HepG2 (cell line): ENCODE measurements around the gene TP53TG5. TPM values are rescaled to one million over a fixed set of nuclear protein-coding genes. Genes with fewer than 3 reads are reported as not detected.

Experiments
- BRCA1 ChIP-seq: sonication (generic); formaldehyde crosslinking; IDR thresholded peaks from 2 replicates; pipeline ENCODE4 v1.4.0; 2020; ENCODE audit warnings: missing genetic modification reagents
- CHD2 ChIP-seq: IDR thresholded peaks from 2 replicates; pipeline ENCODE4 v1.6.1; 2011; ENCODE audit warnings: low read depth, low read length, improper control_type of control experiment
- FIP1L1 ChIP-seq: fragments of 200-400 bp; formaldehyde crosslinking; IDR thresholded peaks from 2 replicates; pipeline ENCODE4 v1.6.1; 2018; ENCODE audit warnings: low read depth, mild to moderate bottlenecking, low read length, moderate library complexity, borderline replicate concordance; ENCODE audit not compliant: insufficient read depth
- FOXM1 ChIP-seq: sonication (generic); formaldehyde crosslinking; IDR thresholded peaks from 2 replicates; pipeline ENCODE4 v1.5.0; 2020; ENCODE audit warnings: missing genetic modification reagents
- MAF1 ChIP-seq: sonication (generic); formaldehyde crosslinking; IDR thresholded peaks from 2 replicates; pipeline ENCODE4 v1.5.0; 2020; ENCODE audit warnings: missing genetic modification reagents, borderline replicate concordance
- MEIS1 ChIP-seq: sonication (generic); formaldehyde crosslinking; IDR thresholded peaks from 2 replicates; pipeline ENCODE4 v1.9.0; 2021; ENCODE audit warnings: mild to moderate bottlenecking, missing genetic modification reagents, moderate library complexity, borderline replicate concordance
- SATB2 ChIP-seq: sonication (generic); formaldehyde crosslinking; IDR thresholded peaks from 2 replicates; pipeline ENCODE4 v1.5.0; 2020; ENCODE audit warnings: missing genetic modification reagents
- SMAD9 ChIP-seq: sonication (generic); formaldehyde crosslinking; IDR thresholded peaks from 2 replicates; pipeline ENCODE4 v1.5.1; 2020; ENCODE audit warnings: mild to moderate bottlenecking, missing genetic modification reagents
- SRY ChIP-seq: sonication (generic); formaldehyde crosslinking; IDR thresholded peaks from 2 replicates; pipeline ENCODE4 v1.8.0; 2022; ENCODE audit warnings: mild to moderate bottlenecking, missing genetic modification reagents
- TGIF2 ChIP-seq: IDR thresholded peaks from 2 replicates; pipeline ENCODE4 v1.6.1; 2016; ENCODE audit warnings: control low read depth, missing compliant biosample characterization
- ZBTB21 ChIP-seq: sonication (generic); formaldehyde crosslinking; IDR thresholded peaks from 2 replicates; pipeline ENCODE4 v1.4.0; 2020; ENCODE audit warnings: missing genetic modification reagents
- ZNF33B ChIP-seq: sonication (generic); formaldehyde crosslinking; IDR thresholded peaks from 2 replicates; pipeline ENCODE4 v1.5.1; 2020; ENCODE audit warnings: mild to moderate bottlenecking, missing genetic modification reagents
- ZNF350 ChIP-seq: sonication (generic); formaldehyde crosslinking; IDR thresholded peaks from 2 replicates; pipeline ENCODE4 v1.4.0; 2020; ENCODE audit warnings: mild to moderate bottlenecking, low read depth, missing genetic modification reagents, borderline replicate concordance
- ZNF7 ChIP-seq: IDR thresholded peaks from 2 replicates; pipeline ENCODE4 v1.6.1; 2016; ENCODE audit warnings: missing biosample characterization, missing genetic modification reagents
- polyA plus RNA-seq, 8 experiments: library from polyadenylated mRNA; depleted of rRNA in 3 of 8; stranded (reverse) in 7 of 8; unstranded in 1 of 8; fragments of >200 nt; fragmentation: Illumina TruSeq in 4 of 8; extraction: Trizol in 4 of 8; gene quantifications; 2 replicates each; pipeline versions ENCODE4 v1.2.1 to v1.2.3, GENCODE V29; 2011 to 2016; ENCODE audit warnings: low read depth in 4 of 8, missing spikeins in 1 of 8, mixed read lengths in 1 of 8; ENCODE audit not compliant: insufficient read depth in 1 of 8
- total RNA-seq, 5 experiments: library from RNA; depleted of rRNA; stranded (reverse); fragments of >200 nt; fragmentation: Illumina TruSeq; extraction: Trizol; gene quantifications; 2 replicates each; pipeline ENCODE4 v1.2.3, GENCODE V29; 2016; ENCODE audit warnings: low read depth in 1 of 5
- TF ChIP-seq, protein P1 (sequence below): IDR thresholded peaks from 2 replicates; pipeline ENCODE4 v1.6.1; 2016; ENCODE audit warnings: control low read depth
- TF ChIP-seq, protein P2 (sequence below): sonication (generic); formaldehyde crosslinking; IDR thresholded peaks from 2 replicates; pipeline ENCODE4 v1.4.0; 2020; ENCODE audit warnings: mild to moderate bottlenecking, missing genetic modification reagents
- TF ChIP-seq, protein P3 (sequence below): sonication (generic); formaldehyde crosslinking; IDR thresholded peaks from 2 replicates; pipeline ENCODE4 v1.4.0; 2020; ENCODE audit warnings: missing genetic modification reagents, mild to moderate bottlenecking, borderline replicate concordance
- TF ChIP-seq, protein P4 (sequence below): sonication (generic); formaldehyde crosslinking; IDR thresholded peaks from 2 replicates; pipeline ENCODE4 v1.5.1; 2020; ENCODE audit warnings: mild to moderate bottlenecking, missing genetic modification reagents, moderate library complexity
- TF ChIP-seq, protein P5 (sequence below): sonication (generic); formaldehyde crosslinking; conservative IDR thresholded peaks from 2 replicates; pipeline ENCODE4 v1.8.0; 2022; ENCODE audit warnings: low read depth, missing genetic modification reagents
- TF ChIP-seq, protein P6 (sequence below): sonication (generic); formaldehyde crosslinking; IDR thresholded peaks from 2 replicates; pipeline ENCODE4 v1.4.0; 2020; ENCODE audit warnings: mild to moderate bottlenecking, missing genetic modification reagents

TP53TG5 gene
- total and polyA plus RNA-seq, 2 of the 13 experiments (the other 11 are each of a cell fraction or from before 2014, with no cell fraction given): 0.11 TPM; not detected in 1

DNA sequence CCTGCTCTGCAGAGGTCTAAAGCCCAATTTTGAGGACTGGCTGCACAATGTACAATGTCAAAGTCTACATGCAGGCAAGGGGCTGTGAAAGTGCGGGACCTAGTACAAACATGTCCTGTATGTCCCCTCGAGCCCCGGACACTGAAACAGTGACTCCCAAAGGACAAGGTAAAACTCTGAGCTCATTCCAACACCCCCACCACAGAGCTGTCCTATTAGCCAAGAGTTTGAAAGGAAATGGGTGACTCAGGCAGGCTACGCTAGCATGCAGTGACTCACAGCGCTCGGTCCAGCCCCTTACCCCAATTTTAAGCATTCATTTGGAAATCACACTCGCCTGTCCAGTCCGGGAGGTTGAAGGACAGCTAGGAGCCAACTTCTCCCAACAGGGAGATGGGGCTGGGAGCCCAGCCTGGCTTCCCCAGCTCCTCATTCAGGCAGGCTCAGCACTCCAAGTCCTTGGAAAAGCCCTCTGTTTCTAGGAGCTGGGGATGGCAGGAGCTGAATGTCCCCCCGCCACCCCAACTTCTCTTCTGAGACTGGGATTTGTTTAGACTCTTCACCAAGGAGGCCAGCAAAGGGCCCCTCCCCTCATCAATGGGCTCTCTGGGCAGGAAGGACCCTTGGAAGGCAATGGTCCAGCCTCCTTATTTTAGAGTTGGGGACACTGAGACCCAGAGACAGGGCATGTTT, 33.8 kb downstream of the TP53TG5 start (continued):
- TF ChIP-seq, protein P1, sequence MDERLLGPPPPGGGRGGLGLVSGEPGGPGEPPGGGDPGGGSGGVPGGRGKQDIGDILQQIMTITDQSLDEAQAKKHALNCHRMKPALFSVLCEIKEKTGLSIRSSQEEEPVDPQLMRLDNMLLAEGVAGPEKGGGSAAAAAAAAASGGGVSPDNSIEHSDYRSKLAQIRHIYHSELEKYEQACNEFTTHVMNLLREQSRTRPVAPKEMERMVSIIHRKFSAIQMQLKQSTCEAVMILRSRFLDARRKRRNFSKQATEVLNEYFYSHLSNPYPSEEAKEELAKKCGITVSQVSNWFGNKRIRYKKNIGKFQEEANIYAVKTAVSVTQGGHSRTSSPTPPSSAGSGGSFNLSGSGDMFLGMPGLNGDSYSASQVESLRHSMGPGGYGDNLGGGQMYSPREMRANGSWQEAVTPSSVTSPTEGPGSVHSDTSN (CRISPR knock-in tag): no peak
- no peak for TF ChIP-seq SMAD9 (CRISPR knock-in tag)
- no peak for TF ChIP-seq ZNF7
- TF ChIP-seq, protein P2, sequence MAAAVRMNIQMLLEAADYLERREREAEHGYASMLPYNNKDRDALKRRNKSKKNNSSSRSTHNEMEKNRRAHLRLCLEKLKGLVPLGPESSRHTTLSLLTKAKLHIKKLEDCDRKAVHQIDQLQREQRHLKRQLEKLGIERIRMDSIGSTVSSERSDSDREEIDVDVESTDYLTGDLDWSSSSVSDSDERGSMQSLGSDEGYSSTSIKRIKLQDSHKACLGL: no peak
- TF ChIP-seq, protein P3, sequence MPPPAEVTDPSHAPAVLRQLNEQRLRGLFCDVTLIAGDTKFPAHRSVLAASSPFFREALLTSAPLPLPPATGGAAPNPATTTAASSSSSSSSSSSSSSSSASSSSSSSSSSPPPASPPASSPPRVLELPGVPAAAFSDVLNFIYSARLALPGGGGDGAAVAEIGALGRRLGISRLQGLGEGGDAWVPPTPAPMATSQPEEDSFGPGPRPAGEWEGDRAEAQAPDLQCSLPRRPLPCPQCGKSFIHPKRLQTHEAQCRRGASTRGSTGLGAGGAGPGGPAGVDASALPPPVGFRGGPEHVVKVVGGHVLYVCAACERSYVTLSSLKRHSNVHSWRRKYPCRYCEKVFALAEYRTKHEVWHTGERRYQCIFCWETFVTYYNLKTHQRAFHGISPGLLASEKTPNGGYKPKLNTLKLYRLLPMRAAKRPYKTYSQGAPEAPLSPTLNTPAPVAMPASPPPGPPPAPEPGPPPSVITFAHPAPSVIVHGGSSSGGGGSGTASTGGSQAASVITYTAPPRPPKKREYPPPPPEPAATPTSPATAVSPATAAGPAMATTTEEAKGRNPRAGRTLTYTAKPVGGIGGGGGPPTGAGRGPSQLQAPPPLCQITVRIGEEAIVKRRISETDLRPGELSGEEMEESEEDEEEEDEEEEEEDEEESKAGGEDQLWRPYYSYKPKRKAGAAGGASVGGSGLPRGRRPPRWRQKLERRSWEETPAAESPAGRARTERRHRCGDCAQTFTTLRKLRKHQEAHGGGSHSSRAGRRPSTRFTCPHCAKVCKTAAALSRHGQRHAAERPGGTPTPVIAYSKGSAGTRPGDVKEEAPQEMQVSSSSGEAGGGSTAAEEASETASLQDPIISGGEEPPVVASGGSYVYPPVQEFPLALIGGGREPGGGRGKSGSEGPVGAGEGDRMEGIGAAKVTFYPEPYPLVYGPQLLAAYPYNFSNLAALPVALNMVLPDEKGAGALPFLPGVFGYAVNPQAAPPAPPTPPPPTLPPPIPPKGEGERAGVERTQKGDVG (CRISPR knock-in tag): no peak
- no peak for TF ChIP-seq CHD2
- peak; percentile 26; the same call in 1 of the 2 replicates for TF ChIP-seq MEIS1
- no peak for TF ChIP-seq FOXM1 (CRISPR knock-in tag)
- no peak for TF ChIP-seq MAF1 (CRISPR knock-in tag)
- TF ChIP-seq, protein P4, sequence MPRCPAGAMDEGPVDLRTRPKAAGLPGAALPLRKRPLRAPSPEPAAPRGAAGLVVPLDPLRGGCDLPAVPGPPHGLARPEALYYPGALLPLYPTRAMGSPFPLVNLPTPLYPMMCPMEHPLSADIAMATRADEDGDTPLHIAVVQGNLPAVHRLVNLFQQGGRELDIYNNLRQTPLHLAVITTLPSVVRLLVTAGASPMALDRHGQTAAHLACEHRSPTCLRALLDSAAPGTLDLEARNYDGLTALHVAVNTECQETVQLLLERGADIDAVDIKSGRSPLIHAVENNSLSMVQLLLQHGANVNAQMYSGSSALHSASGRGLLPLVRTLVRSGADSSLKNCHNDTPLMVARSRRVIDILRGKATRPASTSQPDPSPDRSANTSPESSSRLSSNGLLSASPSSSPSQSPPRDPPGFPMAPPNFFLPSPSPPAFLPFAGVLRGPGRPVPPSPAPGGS (CRISPR knock-in tag): no peak
- TF ChIP-seq ZBTB21: peak; percentile 78
- 0 out of 2 replicates have a peak, but pooled peaks have one; percentile 52 for TF ChIP-seq FIP1L1
- TF ChIP-seq ZNF33B (CRISPR knock-in tag): no peak
- TF ChIP-seq ZNF350 (CRISPR knock-in tag): no peak; the same call in 1 of the 2 replicates
- peak; percentile 60; the same call in 1 of the 2 replicates for TF ChIP-seq SRY (CRISPR knock-in tag)
- no peak; the same call in 1 of the 2 replicates for TF ChIP-seq TGIF2
- TF ChIP-seq SATB2 (CRISPR knock-in tag): no peak
- no peak for TF ChIP-seq BRCA1 (CRISPR knock-in tag)
- TF ChIP-seq, protein P5, sequence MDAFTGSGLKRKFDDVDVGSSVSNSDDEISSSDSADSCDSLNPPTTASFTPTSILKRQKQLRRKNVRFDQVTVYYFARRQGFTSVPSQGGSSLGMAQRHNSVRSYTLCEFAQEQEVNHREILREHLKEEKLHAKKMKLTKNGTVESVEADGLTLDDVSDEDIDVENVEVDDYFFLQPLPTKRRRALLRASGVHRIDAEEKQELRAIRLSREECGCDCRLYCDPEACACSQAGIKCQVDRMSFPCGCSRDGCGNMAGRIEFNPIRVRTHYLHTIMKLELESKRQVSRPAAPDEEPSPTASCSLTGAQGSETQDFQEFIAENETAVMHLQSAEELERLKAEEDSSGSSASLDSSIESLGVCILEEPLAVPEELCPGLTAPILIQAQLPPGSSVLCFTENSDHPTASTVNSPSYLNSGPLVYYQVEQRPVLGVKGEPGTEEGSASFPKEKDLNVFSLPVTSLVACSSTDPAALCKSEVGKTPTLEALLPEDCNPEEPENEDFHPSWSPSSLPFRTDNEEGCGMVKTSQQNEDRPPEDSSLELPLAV (CRISPR knock-in tag): no peak
- TF ChIP-seq, protein P6, sequence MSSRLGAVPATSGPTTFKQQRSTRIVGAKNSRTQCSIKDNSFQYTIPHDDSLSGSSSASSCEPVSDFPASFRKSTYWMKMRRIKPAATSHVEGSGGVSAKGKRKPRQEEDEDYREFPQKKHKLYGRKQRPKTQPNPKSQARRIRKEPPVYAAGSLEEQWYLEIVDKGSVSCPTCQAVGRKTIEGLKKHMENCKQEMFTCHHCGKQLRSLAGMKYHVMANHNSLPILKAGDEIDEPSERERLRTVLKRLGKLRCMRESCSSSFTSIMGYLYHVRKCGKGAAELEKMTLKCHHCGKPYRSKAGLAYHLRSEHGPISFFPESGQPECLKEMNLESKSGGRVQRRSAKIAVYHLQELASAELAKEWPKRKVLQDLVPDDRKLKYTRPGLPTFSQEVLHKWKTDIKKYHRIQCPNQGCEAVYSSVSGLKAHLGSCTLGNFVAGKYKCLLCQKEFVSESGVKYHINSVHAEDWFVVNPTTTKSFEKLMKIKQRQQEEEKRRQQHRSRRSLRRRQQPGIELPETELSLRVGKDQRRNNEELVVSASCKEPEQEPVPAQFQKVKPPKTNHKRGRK (CRISPR knock-in tag): no peak
